ENCODE data around the gene FCGR1A.
"Not testable (repeated sequence)": the region's sequence is repeated elsewhere in the genome, so short reads cannot be mapped to it uniquely, and the experiment has no call there.

The FCGR1A gene

GRCh38 chr1:149778313-149778712 lies 4.2 kb upstream of the FCGR1A start:
- FAIRE-seq: not testable (repeated sequence)

GRCh38 chr1:149781413-149781984 lies 995 bp upstream of the FCGR1A start:
- not testable (repeated sequence) for FAIRE-seq

- not testable (repeated sequence) for FAIRE-seq
Measured at GRCh38 chr1:149783289-149783688, 795 bp downstream of the FCGR1A start.

GRCh38 chr1:149783868-149784267 lies 1.4 kb downstream of the FCGR1A start:
- FAIRE-seq: not testable (repeated sequence)

- not testable (repeated sequence) for FAIRE-seq
Measured at GRCh38 chr1:149787688-149788451, 5.4 kb downstream of the FCGR1A start.

GRCh38 chr1:149792502-149792901 lies 10.0 kb downstream of the FCGR1A start:
- FAIRE-seq: not testable (repeated sequence)

GRCh38 chr1:149792912-149793515 lies 10.5 kb downstream of the FCGR1A start:
- not testable (repeated sequence) for FAIRE-seq

GRCh38 chr1:149793885-149794284 lies 11.4 kb downstream of the FCGR1A start:
- not testable (repeated sequence) for FAIRE-seq

- not testable (repeated sequence) for FAIRE-seq
Measured at GRCh38 chr1:149801628-149802027, 19.1 kb downstream of the FCGR1A start.

GRCh38 chr1:149804417-149805080 lies 22.1 kb downstream of the FCGR1A start:
- FAIRE-seq: not testable (repeated sequence)

- not testable (repeated sequence) for FAIRE-seq
Measured at GRCh38 chr1:149810697-149811405, 28.4 kb downstream of the FCGR1A start.

- not testable (repeated sequence) for FAIRE-seq
Measured at GRCh38 chr1:149811514-149811889, 29.0 kb downstream of the FCGR1A start.

GRCh38 chr1:149811890-149812829 lies 29.7 kb downstream of the FCGR1A start:
- peak; percentile 99 for FAIRE-seq

GRCh38 chr1:149812893-149813801 lies 30.7 kb downstream of the FCGR1A start:
- FAIRE-seq: not testable (repeated sequence)

- not testable (repeated sequence) for FAIRE-seq
Measured at GRCh38 chr1:149820387-149820786, 37.9 kb downstream of the FCGR1A start.

- FAIRE-seq: not testable (repeated sequence)
Measured at GRCh38 chr1:149826555-149826954, 44.1 kb downstream of the FCGR1A start.

- FAIRE-seq: not testable (repeated sequence)
Measured at GRCh38 chr1:149831764-149832315, 49.3 kb downstream of the FCGR1A start.

- FAIRE-seq: not testable (repeated sequence)
Measured at GRCh38 chr1:149832316-149833126, 50.0 kb downstream of the FCGR1A start.

- not testable (repeated sequence) for FAIRE-seq
Measured at GRCh38 chr1:149833144-149833543, 50.6 kb downstream of the FCGR1A start.

Measured in endometrium (tissue), 2 donors.